HG02588 (cell line): ENCODE data around the gene GRIA3.
A peak's percentile ranks its signal among the peaks of the same experiment; 100 is the strongest.
"Not testable (repeated sequence)": the region's sequence is repeated elsewhere in the genome, so short reads cannot be mapped to it uniquely, and the experiment has no call there.

Experiments used
- ATAC-seq: cut with Tn5 transposase; IDR thresholded peaks from one replicate; pipeline ENCODE4 v1.9.1; 2021; ENCODE audit warnings: mild to moderate bottlenecking, moderate library complexity; ENCODE audit not compliant: unreplicated experiment

GRIA3 gene

DNA sequence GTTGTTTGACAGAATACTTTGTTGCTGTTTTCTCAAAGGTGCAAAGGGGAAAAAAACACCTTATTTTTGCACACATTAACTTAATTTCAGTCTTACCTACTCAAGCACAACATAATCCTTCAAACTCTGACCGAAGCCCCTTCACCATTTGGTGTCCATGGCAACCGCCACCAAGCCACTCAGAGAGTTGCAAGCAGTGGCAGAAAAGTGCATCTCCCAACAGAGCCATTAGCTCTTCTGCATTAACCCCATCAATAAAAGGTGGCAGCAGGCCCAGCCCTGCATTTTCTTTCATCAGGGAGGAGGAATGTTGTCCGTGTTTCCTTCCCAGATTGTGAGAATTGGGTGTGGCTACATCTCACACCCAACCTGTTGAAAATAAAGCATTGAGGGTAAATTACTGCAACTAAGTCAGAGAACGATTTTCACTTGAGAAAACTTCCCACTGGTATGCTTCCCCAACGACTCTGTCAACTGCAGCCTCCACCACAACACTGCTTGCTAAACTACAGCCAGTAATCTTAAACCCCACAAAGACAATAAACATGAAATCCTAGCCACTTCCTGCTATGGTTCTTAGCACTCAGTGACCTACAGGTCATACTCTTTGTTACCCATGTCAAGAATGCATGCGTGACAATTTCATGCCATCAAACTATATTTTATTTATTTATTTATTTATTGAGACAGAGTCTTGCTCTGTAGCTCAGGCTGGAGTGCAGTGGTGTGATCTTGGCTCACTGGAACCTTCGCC, 154.0 kb downstream of the GRIA3 start:
- ATAC-seq: no peak

DNA sequence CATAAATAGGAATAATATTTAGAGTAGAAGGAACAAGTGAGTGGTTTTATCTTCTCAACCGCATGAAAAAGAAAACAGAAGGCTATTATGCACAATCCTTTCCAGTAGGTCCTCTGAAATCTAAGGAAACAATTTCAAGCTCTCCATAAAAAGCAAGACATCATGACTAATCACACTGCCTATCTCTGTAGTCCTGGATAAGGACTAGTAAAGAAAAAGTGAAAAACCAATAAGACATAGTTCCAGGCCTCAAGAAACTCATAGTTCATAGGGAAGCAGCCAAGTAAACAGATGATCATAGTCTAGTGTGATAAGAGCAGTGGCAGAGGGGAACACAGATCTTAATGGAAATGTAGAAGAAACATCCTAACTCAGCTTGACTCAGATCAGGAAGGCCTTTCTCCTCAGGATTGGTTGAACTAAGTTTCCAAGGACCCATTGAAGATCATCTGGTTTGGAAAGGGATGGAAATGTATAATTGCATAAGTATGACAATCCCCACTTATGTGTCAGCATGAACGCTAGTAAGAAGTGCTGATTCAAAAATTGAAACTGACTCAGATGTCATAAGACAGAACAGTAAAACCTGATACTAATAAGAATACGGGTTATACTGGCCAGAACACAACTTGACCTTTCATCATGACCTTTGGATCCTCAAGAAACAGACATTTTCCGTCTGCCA, 155.3 kb downstream of the GRIA3 start:
- peak; percentile 59 for ATAC-seq

- ATAC-seq: peak; percentile 58
Observed at GRCh38 chrX:123340696-123341095, 156.6 kb downstream of the GRIA3 start.

DNA sequence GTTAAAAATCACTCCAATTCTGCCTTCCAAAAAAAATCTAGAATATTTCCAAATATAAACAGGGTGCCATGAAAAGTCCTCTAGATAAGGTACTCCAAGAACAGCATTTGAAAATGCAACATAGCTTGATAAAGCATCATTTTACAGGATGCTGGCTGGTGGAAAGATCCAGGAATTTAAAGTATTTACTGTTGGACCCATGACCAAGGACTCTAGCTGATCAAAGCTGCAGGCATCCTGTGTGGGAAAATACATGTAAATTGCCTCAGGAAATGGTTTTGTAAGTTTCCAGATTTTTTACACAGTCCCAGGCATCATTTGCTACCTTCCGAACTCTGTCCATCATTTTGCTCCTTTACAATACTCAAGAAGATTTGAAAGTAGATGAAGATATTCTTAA, 164.4 kb downstream of the GRIA3 start:
- ATAC-seq: no peak

DNA sequence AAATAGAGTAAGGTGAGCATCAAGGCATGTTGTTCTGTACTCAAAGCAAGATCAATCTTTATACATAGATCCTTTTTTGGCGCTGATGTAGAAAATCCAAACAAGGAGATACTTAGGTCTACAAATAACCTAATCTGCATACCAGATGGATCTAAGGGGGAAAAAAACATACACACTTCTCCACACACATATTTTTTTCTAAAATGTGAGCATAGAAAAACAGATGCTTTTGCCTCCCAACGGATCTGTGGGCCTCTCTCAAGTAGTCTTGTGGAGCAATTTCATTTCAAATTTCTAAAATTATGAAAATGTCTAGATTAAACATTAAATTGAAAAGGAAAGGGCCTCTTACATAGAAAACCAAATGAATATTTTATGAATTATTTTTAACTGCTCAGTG, 166.1 kb downstream of the GRIA3 start:
- ATAC-seq: no peak

DNA sequence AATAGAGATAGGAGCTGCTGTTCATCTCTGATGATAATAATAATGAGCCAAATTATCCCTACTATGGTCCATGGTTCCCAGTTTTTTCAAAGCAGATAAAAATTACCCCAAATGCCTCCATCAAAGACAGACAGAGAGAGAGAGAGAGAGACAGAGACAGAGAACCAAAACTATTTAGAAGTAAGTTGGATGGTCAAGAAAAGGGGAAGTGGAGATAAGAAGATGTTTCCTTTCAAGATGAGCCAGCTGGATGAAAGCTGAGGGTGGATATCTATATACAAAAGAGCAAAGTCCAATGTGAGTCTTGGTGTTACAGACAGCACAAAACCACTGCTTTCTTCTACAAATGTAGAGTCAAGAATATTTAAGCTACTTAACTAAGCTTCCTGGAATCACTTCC, 173.9 kb downstream of the GRIA3 start:
- ATAC-seq: peak; percentile 94

- ATAC-seq: no peak
Observed at GRCh38 chrX:123358457-123358856, 174.4 kb downstream of the GRIA3 start.

- ATAC-seq: no peak
Observed at GRCh38 chrX:123361371-123361770, 177.3 kb downstream of the GRIA3 start.

- ATAC-seq: not testable (repeated sequence)
Observed at GRCh38 chrX:123386196-123386595, 202.1 kb downstream of the GRIA3 start.

DNA sequence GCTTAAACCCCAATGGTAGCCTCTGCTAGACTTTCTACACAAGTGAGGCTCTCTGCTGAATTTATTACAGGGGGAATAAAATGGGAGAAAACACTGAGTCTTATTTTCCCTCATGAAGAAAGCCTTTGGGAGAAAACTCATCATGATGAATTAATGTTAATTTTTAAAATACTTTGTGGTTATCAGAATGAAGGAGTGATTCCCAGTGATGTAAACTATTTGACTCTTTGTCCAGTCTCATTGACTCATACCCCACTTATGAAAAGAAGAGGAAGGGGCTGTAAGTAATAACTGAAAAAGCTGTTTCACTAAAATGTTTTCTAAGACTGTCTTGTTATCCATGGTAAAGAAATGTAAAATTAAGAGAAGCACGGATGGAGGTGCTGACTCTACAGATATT, 208.8 kb downstream of the GRIA3 start:
- ATAC-seq: no peak

GRCh38 chrX:123399709-123400108, 215.6 kb downstream of the GRIA3 start:
- ATAC-seq: no peak

- no peak for ATAC-seq
Observed at GRCh38 chrX:123405231-123405630, 221.2 kb downstream of the GRIA3 start.

DNA sequence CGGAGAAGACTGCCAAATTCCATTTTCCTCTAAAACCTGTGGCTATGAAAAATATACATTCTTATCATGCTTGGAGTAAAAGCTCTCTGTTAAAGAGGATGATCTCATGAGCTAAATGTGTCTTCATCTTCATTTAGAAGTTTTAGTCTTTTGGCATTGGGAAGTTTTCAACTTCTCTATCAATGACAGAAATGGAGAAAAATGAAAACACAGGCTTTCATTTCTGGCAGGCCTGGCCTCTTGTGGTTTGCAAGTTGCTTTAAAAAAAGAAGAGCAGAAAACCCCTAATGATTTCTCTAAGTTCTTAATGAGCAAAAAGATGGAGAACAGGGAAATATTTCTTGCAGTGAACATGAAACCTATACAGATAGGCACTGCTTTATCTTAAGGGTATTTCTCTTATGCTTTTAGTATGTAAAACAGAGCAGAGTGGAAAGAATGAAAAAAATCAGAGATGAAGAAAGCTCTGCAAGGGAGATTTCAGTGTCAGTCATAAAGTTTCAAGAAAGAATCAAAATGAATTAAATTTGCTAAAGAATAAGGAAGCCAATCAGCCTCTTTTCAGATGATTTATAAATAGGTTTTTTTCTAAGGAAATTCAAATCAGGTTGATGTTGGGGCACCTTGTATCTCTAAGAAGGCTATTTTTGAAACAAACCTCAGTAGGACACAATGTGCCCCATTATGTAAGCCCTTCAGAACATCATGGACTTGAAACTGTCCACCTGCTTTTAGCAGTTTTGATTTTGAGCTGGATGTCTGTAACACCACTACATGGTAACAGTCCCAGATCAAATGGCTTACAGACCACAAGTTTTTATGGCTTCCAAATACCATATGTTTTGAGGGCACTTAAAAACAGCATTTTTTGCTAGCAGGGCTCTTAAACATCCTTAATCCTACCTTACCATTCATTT, 225.0 kb downstream of the GRIA3 start:
- peak; percentile 56 for ATAC-seq

DNA sequence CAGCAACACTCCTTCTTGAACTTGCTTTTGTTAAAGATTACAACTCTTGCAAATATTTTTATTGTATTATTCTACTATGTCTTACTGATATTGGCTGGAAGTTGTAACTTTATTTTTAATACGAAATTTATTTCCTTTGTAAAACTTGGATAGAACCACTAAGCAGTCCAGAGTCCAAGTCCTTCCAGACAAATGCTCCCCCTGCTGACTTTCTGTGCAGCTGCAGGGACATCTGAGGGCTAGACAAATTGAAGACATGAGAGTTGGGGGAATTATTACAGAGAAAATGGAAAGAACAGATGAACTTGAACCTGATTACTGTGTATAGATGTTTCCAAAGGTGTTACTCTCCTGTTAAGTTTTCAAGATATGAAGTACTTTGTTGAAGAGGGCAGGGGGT, 238.8 kb downstream of the GRIA3 start:
- no peak for ATAC-seq

DNA sequence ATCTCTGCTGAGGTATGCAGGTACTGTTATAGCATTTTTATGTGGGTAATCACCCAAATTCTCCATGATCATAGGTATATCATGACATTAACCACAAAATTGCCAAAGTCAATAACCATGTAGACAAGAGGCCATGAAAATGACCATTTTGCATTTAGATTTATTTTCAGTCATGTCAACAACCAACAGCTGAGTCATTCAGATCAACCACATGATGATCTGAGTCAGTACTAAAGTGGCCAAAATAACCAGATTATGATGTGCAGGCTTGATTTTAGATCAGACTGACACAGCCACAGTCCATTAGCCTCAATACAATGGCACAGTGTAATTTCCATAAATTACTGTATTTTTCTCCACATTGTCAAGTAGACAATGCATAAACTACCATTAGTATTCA, 240.5 kb downstream of the GRIA3 start:
- ATAC-seq: peak; percentile 95

DNA sequence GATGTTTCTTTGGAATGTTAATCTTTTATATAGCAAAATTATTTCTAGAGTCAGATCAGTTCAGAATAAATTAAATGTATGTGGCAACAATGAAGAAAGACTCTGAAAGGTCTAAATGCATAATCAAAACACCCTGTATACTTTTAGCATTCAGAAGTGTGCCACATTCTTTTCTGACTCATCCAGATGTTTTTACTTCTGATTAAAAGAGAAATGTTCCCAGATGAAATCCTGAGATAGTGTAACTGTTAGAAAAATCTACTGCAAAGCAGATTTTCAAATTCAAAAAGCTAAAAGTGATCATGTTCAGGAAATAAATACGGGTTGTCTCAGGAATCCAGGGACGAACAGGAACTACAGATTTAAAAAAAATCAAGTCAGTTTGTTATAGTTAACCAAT, 241.4 kb downstream of the GRIA3 start:
- ATAC-seq: no peak

GRCh38 chrX:123425904-123426303, 241.8 kb downstream of the GRIA3 start:
- no peak for ATAC-seq

- no peak for ATAC-seq
Observed at GRCh38 chrX:123432361-123433150, 248.5 kb downstream of the GRIA3 start.

GRCh38 chrX:123436512-123437136, 252.5 kb downstream of the GRIA3 start:
- ATAC-seq: no peak

DNA sequence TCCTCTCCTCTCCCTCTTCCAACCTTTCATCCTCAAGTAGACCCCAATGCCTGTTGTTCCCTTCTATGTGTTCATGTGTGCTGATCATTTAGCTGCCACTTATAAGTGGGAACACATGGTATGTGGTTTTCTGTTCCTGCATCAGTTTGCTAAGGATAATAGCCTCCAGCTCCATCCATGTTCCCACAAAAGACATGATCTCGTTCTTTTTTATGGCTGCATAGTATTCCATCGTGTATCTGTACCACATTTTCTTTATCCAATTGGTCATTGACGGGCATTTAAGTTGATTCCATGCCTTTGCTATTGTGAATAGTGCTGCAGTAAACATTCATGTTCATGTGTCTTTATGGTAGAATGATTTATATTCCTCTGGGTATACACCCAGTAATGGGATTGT, 255.8 kb downstream of the GRIA3 start:
- not testable (repeated sequence) for ATAC-seq
